ENCODE data around the gene PLXNA4.

PLXNA4 gene

GRCh38 chr7:132232406-132232805 lies 343.9 kb downstream of the PLXNA4 start:
- no peak overlapping the region for H3K27ac ChIP-seq (ENCODE audit: low read depth, low read length)
- H3K36me3 ChIP-seq (ENCODE audit: insufficient read depth, low read length), result no peaks in the 10 kb centered on the region
- no peaks in the 10 kb centered on the region for H3K9me3 ChIP-seq (ENCODE audit: low read length)
- no peak overlapping the region for H3K4me3 ChIP-seq (ENCODE audit: low read depth in 1 of 2, low read length in 2 of 2)
- H3K27me3 ChIP-seq (ENCODE audit: control insufficient read depth in 1 of 2, insufficient read depth in 2 of 2, low read length in 2 of 2), result no peaks in the 10 kb centered on the region
- no peaks in the 10 kb centered on the region for H3K4me1 ChIP-seq (ENCODE audit: insufficient read depth, low read length)
- H3K9ac ChIP-seq (ENCODE audit: low read length), result no peak overlapping the region

DNA sequence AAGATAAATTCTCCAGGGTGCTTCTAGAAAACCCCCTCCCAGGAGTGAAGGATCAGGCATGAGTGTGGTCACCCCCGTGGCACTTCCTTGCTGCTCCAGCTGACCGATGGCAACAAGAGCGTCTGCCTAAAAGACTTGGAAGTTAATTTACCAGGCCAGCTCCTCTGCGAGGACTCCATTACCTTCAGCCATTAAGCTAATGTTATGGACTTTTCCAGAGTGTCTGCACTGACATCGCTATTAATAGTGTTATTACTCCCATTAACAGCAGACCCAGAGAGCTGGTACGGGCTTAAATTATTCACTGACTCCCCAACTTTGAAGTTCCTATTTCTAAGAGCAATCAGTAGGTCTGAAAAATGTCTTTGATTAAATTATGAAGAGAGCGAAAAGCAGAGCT lies 345.8 kb downstream of the PLXNA4 start:
- Histone ChIP-seq H3K27me3 (ENCODE audit: control insufficient read depth in 1 of 2, insufficient read depth in 2 of 2, low read length in 2 of 2) (no peaks in the 10 kb centered on the region), H3K9ac (ENCODE audit: low read length) (no peak overlapping the region), H3K36me3 (ENCODE audit: insufficient read depth, low read length) (no peaks in the 10 kb centered on the region), H3K27ac (ENCODE audit: low read depth, low read length) (no peak overlapping the region), H3K4me1 (ENCODE audit: insufficient read depth, low read length) (no peaks in the 10 kb centered on the region), H3K9me3 (ENCODE audit: low read length) (no peaks in the 10 kb centered on the region), H3K4me3 (ENCODE audit: low read depth in 1 of 2, low read length in 2 of 2) (no peak overlapping the region)

DNA sequence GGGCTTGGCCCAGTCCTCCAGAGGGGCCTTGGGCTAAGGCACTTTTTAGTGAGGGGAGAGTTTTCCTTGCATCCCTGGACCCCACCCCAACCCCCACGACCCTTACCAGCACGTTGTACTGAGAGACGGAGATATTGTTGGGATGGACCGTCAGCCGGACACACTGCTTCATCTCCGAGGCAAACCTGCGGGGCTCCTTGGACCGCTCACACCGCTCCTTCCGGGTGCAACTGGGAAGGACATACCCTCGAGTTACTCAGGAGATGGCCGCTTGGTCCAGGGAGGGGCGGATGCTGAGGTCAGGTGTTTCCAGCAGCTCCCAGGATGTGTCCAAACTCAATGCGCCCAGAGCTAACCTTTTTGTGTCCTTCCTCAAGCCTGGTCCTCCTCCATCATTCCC lies 348.0 kb downstream of the PLXNA4 start:
- H3K9ac ChIP-seq (ENCODE audit: low read length), result no peak overlapping the region
- no peak overlapping the region for H3K4me3 ChIP-seq (ENCODE audit: low read depth in 1 of 2, low read length in 2 of 2)
- no peaks in the 10 kb centered on the region for H3K27me3 ChIP-seq (ENCODE audit: control insufficient read depth in 1 of 2, insufficient read depth in 2 of 2, low read length in 2 of 2)
- H3K36me3 ChIP-seq (ENCODE audit: insufficient read depth, low read length), result no peaks in the 10 kb centered on the region
- no peak overlapping the region for H3K27ac ChIP-seq (ENCODE audit: low read depth, low read length)
- H3K9me3 ChIP-seq (ENCODE audit: low read length), result no peaks in the 10 kb centered on the region
- no peaks in the 10 kb centered on the region for H3K4me1 ChIP-seq (ENCODE audit: insufficient read depth, low read length)

- no peaks in the 10 kb centered on the region for H3K9me3 ChIP-seq (ENCODE audit: low read length)
- H3K4me3 ChIP-seq (ENCODE audit: low read depth in 1 of 2, low read length in 2 of 2), result no peak overlapping the region
- H3K27ac ChIP-seq (ENCODE audit: low read depth, low read length), result no peak overlapping the region
- H3K4me1 ChIP-seq (ENCODE audit: insufficient read depth, low read length), result no peaks in the 10 kb centered on the region
- no peaks in the 10 kb centered on the region for H3K36me3 ChIP-seq (ENCODE audit: insufficient read depth, low read length)
- no peak overlapping the region for H3K9ac ChIP-seq (ENCODE audit: low read length)
- H3K27me3 ChIP-seq (ENCODE audit: control insufficient read depth in 1 of 2, insufficient read depth in 2 of 2, low read length in 2 of 2), result no peaks in the 10 kb centered on the region
Observed at GRCh38 chr7:132226957-132227290, 349.3 kb downstream of the PLXNA4 start.

GRCh38 chr7:132226046-132226956 lies 350.0 kb downstream of the PLXNA4 start:
- H3K4me1 ChIP-seq (ENCODE audit: insufficient read depth, low read length), result no peaks in the 10 kb centered on the region
- H3K27ac ChIP-seq (ENCODE audit: low read depth, low read length), result no peak overlapping the region
- no peaks in the 10 kb centered on the region for H3K9me3 ChIP-seq (ENCODE audit: low read length)
- H3K36me3 ChIP-seq (ENCODE audit: insufficient read depth, low read length), result no peaks in the 10 kb centered on the region
- no peak overlapping the region for H3K9ac ChIP-seq (ENCODE audit: low read length)
- no peak overlapping the region for H3K4me3 ChIP-seq (ENCODE audit: low read depth in 1 of 2, low read length in 2 of 2)
- H3K27me3 ChIP-seq (ENCODE audit: control insufficient read depth in 1 of 2, insufficient read depth in 2 of 2, low read length in 2 of 2), result no peaks in the 10 kb centered on the region

- no peak overlapping the region for H3K27ac ChIP-seq (ENCODE audit: low read depth, low read length)
Observed at GRCh38 chr7:132225216-132226030, 350.8 kb downstream of the PLXNA4 start.

GRCh38 chr7:132221356-132221755 lies 354.9 kb downstream of the PLXNA4 start:
- Histone ChIP-seq H3K27ac (ENCODE audit: low read depth, low read length) (no peak overlapping the region), H3K9me3 (ENCODE audit: low read length) (no peaks in the 10 kb centered on the region), H3K4me3 (ENCODE audit: low read depth in 1 of 2, low read length in 2 of 2) (no peak overlapping the region), H3K4me1 (ENCODE audit: insufficient read depth, low read length) (no peaks in the 10 kb centered on the region), H3K27me3 (ENCODE audit: control insufficient read depth in 1 of 2, insufficient read depth in 2 of 2, low read length in 2 of 2) (no peaks in the 10 kb centered on the region), H3K9ac (ENCODE audit: low read length) (no peak overlapping the region), H3K36me3 (ENCODE audit: insufficient read depth, low read length) (no peaks in the 10 kb centered on the region)

More at GRCh38 chr7:132225216-132226030, 350.8 kb downstream of the PLXNA4 start:
- H3K9me3 ChIP-seq (ENCODE audit: low read length), result no peaks in the 10 kb centered on the region
- H3K9ac ChIP-seq (ENCODE audit: low read length), result no peak overlapping the region
- H3K27me3 ChIP-seq (ENCODE audit: control insufficient read depth in 1 of 2, insufficient read depth in 2 of 2, low read length in 2 of 2), result no peaks in the 10 kb centered on the region
- H3K4me3 ChIP-seq (ENCODE audit: low read depth in 1 of 2, low read length in 2 of 2), result no peak overlapping the region
- H3K4me1 ChIP-seq (ENCODE audit: insufficient read depth, low read length), result no peaks in the 10 kb centered on the region
- no peaks in the 10 kb centered on the region for H3K36me3 ChIP-seq (ENCODE audit: insufficient read depth, low read length)

- H3K4me1 ChIP-seq (ENCODE audit: insufficient read depth, low read length), result no peaks in the 10 kb centered on the region
- H3K27ac ChIP-seq (ENCODE audit: low read depth, low read length), result no peak overlapping the region
- H3K9me3 ChIP-seq (ENCODE audit: low read length), result no peaks in the 10 kb centered on the region
- H3K27me3 ChIP-seq (ENCODE audit: control insufficient read depth in 1 of 2, insufficient read depth in 2 of 2, low read length in 2 of 2), result no peaks in the 10 kb centered on the region
- H3K36me3 ChIP-seq (ENCODE audit: insufficient read depth, low read length), result no peaks in the 10 kb centered on the region
- H3K4me3 ChIP-seq (ENCODE audit: low read depth in 1 of 2, low read length in 2 of 2), result no peak overlapping the region
- no peak overlapping the region for H3K9ac ChIP-seq (ENCODE audit: low read length)
Observed at GRCh38 chr7:132220060-132220459, 356.2 kb downstream of the PLXNA4 start.

GRCh38 chr7:132218876-132219275 lies 357.4 kb downstream of the PLXNA4 start:
- no peak overlapping the region for H3K4me3 ChIP-seq (ENCODE audit: low read depth in 1 of 2, low read length in 2 of 2)
- H3K27ac ChIP-seq (ENCODE audit: low read depth, low read length), result no peak overlapping the region
- no peaks in the 10 kb centered on the region for H3K27me3 ChIP-seq (ENCODE audit: control insufficient read depth in 1 of 2, insufficient read depth in 2 of 2, low read length in 2 of 2)
- no peaks in the 10 kb centered on the region for H3K36me3 ChIP-seq (ENCODE audit: insufficient read depth, low read length)
- H3K4me1 ChIP-seq (ENCODE audit: insufficient read depth, low read length), result no peaks in the 10 kb centered on the region
- no peaks in the 10 kb centered on the region for H3K9me3 ChIP-seq (ENCODE audit: low read length)
- H3K9ac ChIP-seq (ENCODE audit: low read length), result no peak overlapping the region

DNA sequence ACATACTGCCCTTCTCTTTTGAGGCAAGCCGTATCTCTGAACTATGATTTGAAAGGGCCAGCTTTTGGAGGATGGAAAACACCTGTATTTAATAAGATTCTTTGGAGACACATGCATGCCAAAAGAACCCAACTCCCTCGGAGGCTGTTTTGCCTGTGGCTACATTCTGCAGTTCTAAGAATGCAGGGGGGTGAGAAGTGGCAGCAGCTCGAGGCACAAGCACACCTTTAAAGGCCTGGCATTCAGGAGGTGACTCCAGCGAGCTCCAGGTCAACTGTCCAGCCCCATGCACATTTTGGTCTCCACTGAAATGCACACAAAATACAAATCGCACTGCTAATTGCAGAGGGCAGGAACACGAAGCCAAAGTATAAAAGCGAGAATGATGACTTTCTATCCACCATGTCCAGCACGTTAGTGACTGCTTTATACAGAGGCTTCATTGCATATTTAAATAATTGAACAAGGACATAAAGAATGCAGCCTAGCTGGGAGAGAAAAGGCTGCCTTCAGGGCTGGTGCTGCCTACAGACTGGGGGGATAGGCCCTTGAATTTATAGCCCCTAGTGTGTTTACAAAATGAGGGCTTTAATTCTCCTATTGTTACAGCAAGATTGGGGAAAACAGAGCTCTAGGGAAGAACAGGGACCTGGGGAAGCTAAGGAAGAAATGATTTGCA lies 359.3 kb downstream of the PLXNA4 start:
- Histone ChIP-seq H3K36me3 (ENCODE audit: insufficient read depth, low read length) (no peaks in the 10 kb centered on the region), H3K27ac (ENCODE audit: low read depth, low read length) (no peak overlapping the region), H3K4me1 (ENCODE audit: insufficient read depth, low read length) (no peaks in the 10 kb centered on the region), H3K9me3 (ENCODE audit: low read length) (no peaks in the 10 kb centered on the region), H3K9ac (ENCODE audit: low read length) (no peak overlapping the region), H3K27me3 (ENCODE audit: control insufficient read depth in 1 of 2, insufficient read depth in 2 of 2, low read length in 2 of 2) (no peaks in the 10 kb centered on the region), H3K4me3 (ENCODE audit: low read depth in 1 of 2, low read length in 2 of 2) (no peak overlapping the region)

GRCh38 chr7:132214452-132214851 lies 361.8 kb downstream of the PLXNA4 start:
- Histone ChIP-seq H3K36me3 (ENCODE audit: insufficient read depth, low read length) (no peaks in the 10 kb centered on the region), H3K9ac (ENCODE audit: low read length) (no peak overlapping the region), H3K4me3 (ENCODE audit: low read depth in 1 of 2, low read length in 2 of 2) (no peak overlapping the region), H3K27ac (ENCODE audit: low read depth, low read length) (no peak overlapping the region), H3K9me3 (ENCODE audit: low read length) (no peaks in the 10 kb centered on the region), H3K27me3 (ENCODE audit: control insufficient read depth in 1 of 2, insufficient read depth in 2 of 2, low read length in 2 of 2) (no peaks in the 10 kb centered on the region), H3K4me1 (ENCODE audit: insufficient read depth, low read length) (no peaks in the 10 kb centered on the region)

Measured in muscle layer of colon (tissue), 2 donors.